Fibroblast of gingiva (primary cell): Measurements from ENCODE around the gene EPC1.
"Not testable (repeated sequence)": the region's sequence is repeated elsewhere in the genome, so short reads cannot be mapped to it uniquely, and the experiment has no call there.

Experiments used
- DNase-seq: peaks from one replicate; pipeline ENCODE4 v3.0.0-alpha.2; 2011; ENCODE audit warnings: low read depth

Gene EPC1

DNA sequence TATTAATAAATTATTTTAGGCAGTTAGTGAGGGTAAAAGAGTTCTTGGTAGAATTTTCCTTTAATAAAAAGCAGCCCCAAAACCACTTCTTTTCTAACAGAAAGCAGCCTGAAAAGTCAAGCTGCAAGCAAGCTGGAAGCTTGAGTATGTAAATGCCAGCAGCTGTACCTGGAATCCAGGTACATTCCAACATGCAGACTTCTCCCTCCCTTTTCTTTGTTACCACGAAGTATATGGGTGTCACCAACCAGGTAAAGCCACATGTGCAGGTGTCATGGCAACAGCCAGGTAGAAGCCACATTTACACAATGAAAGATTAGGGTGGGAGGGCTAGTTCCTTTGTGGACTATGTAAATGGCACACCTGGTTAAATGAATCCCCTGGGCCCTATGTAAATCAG, 114.6 kb downstream of the EPC1 start:
- no peak for DNase-seq

DNA sequence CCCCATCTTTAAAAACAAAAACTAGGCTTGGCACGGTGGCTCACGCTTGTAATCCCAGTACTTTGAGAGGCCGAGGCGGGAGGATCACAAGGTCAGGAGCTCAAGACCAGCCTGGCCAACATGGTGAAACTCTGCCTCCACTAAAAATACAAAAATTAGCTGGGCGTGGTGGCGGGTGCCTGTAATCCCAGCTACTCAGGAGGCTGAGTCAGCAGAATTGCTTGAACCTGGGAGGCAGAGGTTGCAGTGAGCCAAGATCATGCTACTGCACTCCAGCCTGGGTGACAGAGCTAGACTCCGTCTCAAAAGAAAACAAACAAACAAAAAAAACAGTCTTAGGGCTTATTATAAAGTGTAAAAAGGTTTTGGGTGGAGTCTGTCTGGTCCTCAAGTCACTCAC, 117.2 kb downstream of the EPC1 start:
- not testable (repeated sequence) for DNase-seq

DNA sequence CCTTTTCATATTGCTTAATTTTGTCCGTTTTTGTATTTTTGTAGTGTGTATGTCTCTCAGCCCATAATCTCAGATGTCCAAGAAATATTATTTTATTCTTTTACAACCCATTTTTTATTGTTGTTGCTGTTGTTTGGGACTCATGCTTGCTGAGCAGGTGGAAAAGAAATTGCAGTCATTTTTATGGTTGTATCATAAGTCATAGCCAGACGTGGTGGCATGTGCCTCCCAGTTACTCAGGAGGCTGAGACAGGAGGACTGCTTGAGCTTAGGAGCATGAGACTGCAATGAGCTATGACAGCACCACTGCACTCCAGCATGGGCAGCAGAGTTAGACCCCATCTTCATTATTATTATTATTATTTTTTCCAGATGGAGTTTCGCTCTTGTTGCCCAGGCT, 117.8 kb downstream of the EPC1 start:
- DNase-seq = no peak

DNA sequence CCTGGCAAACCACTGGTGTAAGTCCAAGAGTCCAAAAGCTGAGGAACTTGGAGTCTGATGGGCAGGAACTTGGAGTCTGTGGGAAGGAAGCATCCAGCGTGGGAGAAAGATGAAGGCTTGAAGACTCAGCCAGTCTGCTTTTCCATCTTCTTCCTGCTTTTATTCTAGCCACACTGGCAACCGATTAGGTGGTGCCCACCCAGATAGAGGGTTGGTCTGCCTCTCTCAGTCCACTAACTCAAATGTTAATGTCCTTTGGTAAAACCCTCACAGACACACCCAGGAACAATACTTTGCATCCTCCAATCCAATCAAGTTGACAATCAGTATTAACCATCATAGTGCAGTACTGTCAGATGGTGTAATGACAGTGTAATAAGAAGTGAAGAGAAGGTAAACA, 119.2 kb downstream of the EPC1 start:
- DNase-seq = no peak

DNA sequence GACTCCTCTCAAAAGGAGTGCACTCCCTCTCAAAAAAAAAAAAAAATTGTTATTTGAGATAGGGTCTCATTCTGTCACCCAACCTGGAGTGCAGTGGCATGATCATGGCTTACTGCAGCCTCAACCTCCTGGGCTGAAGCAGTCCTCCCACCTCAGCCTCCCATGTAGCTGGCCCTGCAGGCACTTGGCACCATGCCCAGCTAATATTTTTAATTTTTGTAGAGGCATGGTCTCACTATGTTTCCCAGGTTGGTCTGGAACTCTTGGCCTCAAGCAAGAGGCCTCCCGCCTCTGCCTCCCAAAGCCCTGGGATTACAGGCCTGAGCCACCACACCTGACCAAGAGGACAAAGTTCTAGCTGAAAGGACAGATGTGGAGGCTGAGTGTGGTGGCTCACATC, 120.3 kb downstream of the EPC1 start:
- DNase-seq = no peak

DNA sequence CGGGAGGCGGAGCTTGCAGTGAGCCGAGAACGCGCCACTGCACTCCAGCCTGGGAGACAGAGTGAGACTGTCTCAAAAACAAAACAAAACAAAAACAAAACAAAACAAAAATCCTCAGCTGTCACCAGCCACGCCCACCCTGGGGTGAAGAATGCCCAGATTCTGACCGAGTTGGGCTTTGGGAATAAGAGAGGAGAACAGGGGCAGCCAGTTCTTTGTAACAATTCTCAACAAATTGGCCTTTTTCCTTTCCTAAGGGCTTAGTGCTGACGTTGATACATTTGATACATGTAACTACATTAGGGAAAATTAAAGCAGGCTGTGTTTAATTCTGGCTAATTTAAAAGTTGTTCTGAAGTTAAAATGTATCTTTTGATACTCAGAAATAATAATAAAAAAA, 121.0 kb downstream of the EPC1 start:
- DNase-seq = peak; percentile 74

DNA sequence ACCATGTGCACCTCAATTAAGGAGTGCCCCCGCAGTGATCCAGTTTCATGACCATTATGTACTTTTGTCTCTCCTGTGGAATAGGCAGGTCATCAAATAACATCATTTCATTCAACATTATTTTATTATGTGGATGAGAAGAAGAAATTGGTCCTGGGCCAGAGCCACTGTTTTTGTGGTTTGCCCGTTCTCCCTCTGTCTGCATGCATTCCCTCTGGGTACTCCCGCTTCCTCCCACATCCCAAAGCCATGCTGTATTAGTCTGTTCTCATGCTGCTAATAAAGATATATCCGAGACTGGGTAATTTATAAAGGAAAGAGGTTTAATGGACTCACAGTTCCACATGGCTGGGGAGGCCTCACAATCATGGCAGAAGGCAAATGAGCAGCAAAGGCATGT, 124.6 kb downstream of the EPC1 start:
- not testable (repeated sequence) for DNase-seq

DNA sequence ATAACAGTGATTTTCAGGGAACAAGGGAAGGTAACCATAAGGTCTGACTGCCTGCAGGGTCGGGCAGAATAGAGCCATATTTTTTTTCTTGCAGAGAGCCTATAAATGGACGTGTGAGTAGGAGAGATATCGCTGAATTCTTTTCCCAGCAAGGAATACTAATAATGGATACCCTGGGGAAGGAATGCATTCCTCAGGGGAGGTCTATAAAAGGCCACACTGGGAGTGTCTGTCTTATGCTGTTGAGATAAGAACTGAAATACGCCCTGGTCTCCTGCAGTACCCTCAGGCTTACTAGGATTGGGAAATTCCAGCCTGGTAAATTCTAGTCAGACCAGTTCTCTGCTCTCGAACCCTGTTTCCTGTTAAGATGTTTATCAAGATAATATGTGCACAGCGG, 127.8 kb downstream of the EPC1 start:
- DNase-seq = not testable (repeated sequence)

DNA sequence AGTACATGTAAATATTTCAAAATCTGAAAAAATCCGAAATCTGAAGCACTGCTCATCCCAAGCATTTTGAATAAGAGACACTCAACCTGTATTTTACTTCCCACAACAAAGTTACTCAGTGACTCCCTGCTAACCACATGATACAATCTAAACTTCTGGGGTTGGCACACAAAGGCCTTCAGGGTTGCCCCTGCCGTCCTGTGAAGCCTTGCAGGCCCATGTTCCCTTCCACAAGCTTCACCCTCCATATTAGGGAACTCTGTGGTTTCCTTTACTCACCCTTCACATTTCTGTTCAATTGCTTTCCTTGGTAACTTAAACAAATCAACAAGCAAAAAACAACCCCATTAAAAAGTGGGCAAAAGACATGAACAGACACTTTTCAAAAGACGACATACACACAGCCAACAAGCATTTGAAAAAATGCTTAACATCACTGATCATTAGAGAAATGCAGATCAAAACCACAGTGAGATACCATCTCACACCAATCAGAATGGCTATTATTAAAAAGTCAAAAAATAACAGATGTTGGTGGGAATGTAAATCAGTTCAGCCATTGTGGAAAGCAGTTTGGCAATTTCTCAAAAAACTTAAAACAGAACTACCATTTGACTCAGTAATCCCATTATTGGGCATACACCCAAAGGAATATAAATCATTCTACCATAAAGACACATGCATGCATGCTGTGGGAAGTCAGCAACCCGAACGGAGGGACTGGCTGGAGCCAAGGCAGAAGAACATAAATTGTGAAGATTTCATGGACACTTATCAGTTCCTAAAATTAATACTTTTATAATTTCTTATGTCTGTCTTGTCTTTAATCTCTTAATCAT, 128.5 kb downstream of the EPC1 start:
- DNase-seq = not testable (repeated sequence)
